HCT116 (cell line): Measurements from ENCODE around the gene RPL35. TPM values are rescaled to one million over a fixed set of nuclear protein-coding genes. Genes with fewer than 3 reads are reported as not detected.

Source experiments
- ATAC-seq: fragments of 200-7000 bp; cut with Tn5 transposase; 2 replicates; pipeline ENCODE4 v1.9.1; 2020; ENCODE audit warnings: mild to moderate bottlenecking, moderate library complexity
- BruUV-seq: library from RNA; stranded (reverse); fragments of 400-500 nt; replicated peaks from 2 replicates; lab custom pipeline; 2021; lab: Mats Ljungman, UMichigan
- CTCF ChIA-PET: fragments of 300-600 bp; sonication (Branson Sonifier 250); formaldehyde crosslinking; loops from one replicate; lab custom pipeline; 2021; ENCODE audit warnings: antibody characterized with exemption; lab: Charles Lee
- POLR2A ChIA-PET: fragments of 300-600, 350-600 bp; sonication (Branson Sonifier 250); formaldehyde crosslinking; loops from one replicate; lab custom pipeline; 2021; ENCODE audit warnings: antibody characterized with exemption; lab: Charles Lee
- RAD21 ChIA-PET, 2 experiments: fragments of 300-600 bp; sonication (Branson Sonifier 250); formaldehyde crosslinking; loops; one replicate each; lab custom pipeline; 2023; ENCODE audit warnings: low total read pairs in 2 of 2; ENCODE audit not compliant: uncharacterized antibody in 2 of 2, unreplicated experiment in 2 of 2, low non-redundant PET in 1 of 2; lab: Charles Lee
- DNase-seq: peaks from one replicate; pipeline ENCODE4 v3.0.0-alpha.2; 2010; ENCODE audit warnings: low read depth, low spot score
- H2AFZ ChIP-seq: fragments of 200-600 bp; shearing (Covaris generic), sonication (generic); 2 replicates; pipeline ENCODE4 v1.6.1; 2017; ENCODE audit warnings: low read depth, mixed run types, mixed read lengths, antibody characterized with exemption, low read length; ENCODE audit not compliant: poor library complexity, severe bottlenecking
- H3K27ac ChIP-seq: 2 replicates; pipeline ENCODE4 v1.5.1; 2012; ENCODE audit warnings: low read depth, low read length
- H3K27me3 ChIP-seq: fragments of 200-600 bp; sonication (generic); 2 replicates; pipeline ENCODE4 v1.6.1; 2016; ENCODE audit warnings: mixed run types, low read length, mixed read lengths; ENCODE audit not compliant: insufficient read depth
- H3K36me3 ChIP-seq, 2 experiments: fragments of 200-500 bp in 1 of 2; fragments of 200-600 bp in 1 of 2; sonication (Bioruptor generic) in 1 of 2; sonication (generic) in 1 of 2; 2 replicates each; pipeline versions ENCODE4 v1.5.1 to v1.6.1; 2014 to 2016; ENCODE audit warnings: low read length in 2 of 2, inconsistent platforms in 1 of 2, mixed read lengths in 1 of 2, mixed run types in 1 of 2; ENCODE audit not compliant: insufficient read depth in 2 of 2, control insufficient read depth in 1 of 2
- H3K4me1 ChIP-seq, 2 experiments: fragments of 200-600 bp in 1 of 2; sonication (generic) in 1 of 2; 2 replicates each; pipeline versions ENCODE4 v1.5.1 to v1.6.1; 2012 to 2017; ENCODE audit warnings: low read length in 2 of 2, inconsistent platforms in 1 of 2, mild to moderate bottlenecking in 1 of 2, mixed read lengths in 1 of 2, mixed run types in 1 of 2, moderate library complexity in 1 of 2; ENCODE audit not compliant: insufficient read depth in 2 of 2, control insufficient read depth in 1 of 2
- H3K4me2 ChIP-seq: fragments of 200-600 bp; sonication (generic); 2 replicates; pipeline ENCODE4 v1.6.1; 2017; ENCODE audit warnings: mixed run types, low read length, mixed read lengths
- H3K4me3 ChIP-seq, 2 experiments: fragments of 200-600 bp in 1 of 2; sonication (generic) in 1 of 2; replicated peaks in 1 of 2; 2 replicates each; pipeline ENCODE4 v1.5.1; 2011 to 2016; ENCODE audit warnings: low read length in 2 of 2, control low read depth in 1 of 2, low read depth in 1 of 2, mild to moderate bottlenecking in 1 of 2, mixed read lengths in 1 of 2, mixed run types in 1 of 2
- H3K79me2 ChIP-seq: fragments of 200-600 bp; sonication (generic); 2 replicates; pipeline ENCODE4 v1.6.1; 2017; ENCODE audit warnings: mild to moderate bottlenecking, mixed run types, low read length, moderate library complexity, mixed read lengths; ENCODE audit not compliant: insufficient read depth
- H3K9ac ChIP-seq: fragments of 200-600 bp; sonication (generic); 2 replicates; pipeline ENCODE4 v1.6.1; 2016; ENCODE audit warnings: low read length, mixed read lengths
- H3K9me2 ChIP-seq: fragments of 200-600 bp; sonication (generic), shearing (Covaris generic); 2 replicates; pipeline ENCODE4 v1.6.1; 2017; ENCODE audit warnings: mixed run types, mild to moderate bottlenecking, moderate library complexity; ENCODE audit not compliant: insufficient read depth
- H3K9me3 ChIP-seq, 2 experiments: fragments of 200-500 bp in 1 of 2; fragments of 200-600 bp in 1 of 2; sonication (Bioruptor generic) in 1 of 2; sonication (generic) in 1 of 2; 2 replicates each; pipeline ENCODE4 v1.6.1; 2014 to 2017; ENCODE audit warnings: low read length in 2 of 2, mixed read lengths in 2 of 2, inconsistent platforms in 1 of 2, low read depth in 1 of 2, mild to moderate bottlenecking in 1 of 2, mixed run types in 1 of 2, moderate library complexity in 1 of 2; ENCODE audit not compliant: control insufficient read depth in 1 of 2, insufficient read depth in 1 of 2
- H4K20me1 ChIP-seq: fragments of 200-600 bp; sonication (generic), shearing (Covaris generic); 2 replicates; pipeline ENCODE4 v1.6.1; 2017; ENCODE audit warnings: mixed run types, mild to moderate bottlenecking, moderate library complexity; ENCODE audit not compliant: insufficient read depth
- EGR1 ChIP-seq: IDR thresholded peaks from 2 replicates; pipeline ENCODE4 v1.6.1; 2012; ENCODE audit warnings: low read depth
- EZH2 ChIP-seq: fragments of 200-600 bp; sonication (generic); IDR thresholded peaks from 2 replicates; pipeline ENCODE4 v1.6.1; 2017; ENCODE audit warnings: antibody characterized with exemption, mixed run types
- JUND ChIP-seq: IDR thresholded peaks from 2 replicates; pipeline ENCODE4 v1.6.1; 2012
- MAX ChIP-seq: IDR thresholded peaks from 2 replicates; pipeline ENCODE4 v1.6.1; 2012
- POLR2A ChIP-seq: IDR thresholded peaks from 2 replicates; pipeline ENCODE4 v1.7.0; 2011; ENCODE audit warnings: borderline replicate concordance; ENCODE audit not compliant: insufficient read depth, insufficient read length; ENCODE audit errors: extremely low read depth
- POLR2AphosphoS5 ChIP-seq: IDR thresholded peaks from 2 replicates; pipeline ENCODE4 v1.6.1; 2011; ENCODE audit warnings: mild to moderate bottlenecking, low read depth, low read length, moderate library complexity
- YY1 ChIP-seq: IDR thresholded peaks from 2 replicates; pipeline ENCODE4 v1.6.1; 2011; ENCODE audit warnings: low read length, low read depth, moderate library complexity, mild to moderate bottlenecking; ENCODE audit not compliant: insufficient replicate concordance; ENCODE audit errors: extremely low read depth
- ZBTB33 ChIP-seq: IDR thresholded peaks from 2 replicates; pipeline ENCODE4 v1.6.1; 2011; ENCODE audit warnings: mild to moderate bottlenecking, low read length, moderate library complexity; ENCODE audit not compliant: insufficient replicate concordance; ENCODE audit errors: extremely low read depth
- intact Hi-C: fragments of 100-400 bp; cut with micrococcal nuclease; formaldehyde crosslinking; loops from 2 replicates; pipeline ENCODE4 v1.10.0; 2022
- total RNA-seq: library from RNA; stranded (reverse); gene quantifications from one replicate; pipeline ENCODE4 v1.2.1, GENCODE V29; 2021; ENCODE audit not compliant: unreplicated experiment

Gene RPL35
- total RNA-seq, 1 experiment from 2014 or later = 1,754 TPM

- H4K20me1 ChIP-seq = no peaks in the 10 kb centered on the region
- ATAC-seq (peak; percentile 63), DNase-seq (peak; percentile 84)
- no peak for TF ChIP-seq JUND
- TF ChIP-seq YY1 = peak; percentile 56
- TF ChIP-seq EGR1 = no peak
- no peak for TF ChIP-seq EZH2
- peak; percentile 63 for TF ChIP-seq POLR2AphosphoS5
- H3K9me3 ChIP-seq = no peaks in the 10 kb centered on the region
- BruUV-seq = no TSS peak
- ChIA-PET CTCF (interaction anchor here (0.9 to 2.6 kb wide), 5 partner anchors 22 to 40 kb away, joined by 3 to 15 read pairs (median 5); partner anchors contain the start of gene WDR38), POLR2A (interaction anchor here (1.7 kb wide), 1 partner anchor 20 kb away, joined by 5 read pairs; no protein-coding TSS in a partner anchor), RAD21 (interaction anchor here in 1 of 2 experiments (0.6 kb wide), 1 partner anchor 40 kb away, joined by 3 read pairs; the partner anchor contains the start of gene WDR38)
- H2AFZ ChIP-seq = peak overlapping the region; percentile 63
- no peaks in the 10 kb centered on the region for H3K9me2 ChIP-seq
- H3K4me3 ChIP-seq = peak overlapping the region in 1 of 2 experiments; percentile 37; a peak in 2 of 4 replicates
- intact Hi-C loops = loop anchor here (2.0 kb wide), 1 partner anchor 40 kb away; the partner anchor contains the start of gene WDR38
- H3K4me2 ChIP-seq = peak overlapping the region; percentile 98
- H3K4me1 ChIP-seq = peaks cover 45 to 61% of the 10 kb centered on the region in 2 experiments
- H3K36me3 ChIP-seq = no peaks in the 10 kb centered on the region
- no peaks in the 10 kb centered on the region for H3K27me3 ChIP-seq
- H3K27ac ChIP-seq = peak overlapping the region; percentile 91
- H3K79me2 ChIP-seq = no peaks in the 10 kb centered on the region
- H3K9ac ChIP-seq = peak overlapping the region; percentile 75
Observed at GRCh38 chr9:124812441-124812876, 49.3 kb downstream of the RPL35 start.

GRCh38 chr9:124810663-124811355, 50.9 kb downstream of the RPL35 start:
- BruUV-seq = no TSS peak
- ATAC-seq (peak; percentile 86), DNase-seq (peak; percentile 74)
- POLR2A ChIA-PET = interaction anchor here (0.9 to 1.7 kb wide), 3 partner anchors 8 to 42 kb away, joined by 3 to 7 read pairs (median 4); partner anchors contain the start of gene WDR38
- Histone ChIP-seq H3K9me3 (no peaks in the 10 kb centered on the region), H3K36me3 (no peaks in the 10 kb centered on the region), H3K4me3 (peak overlapping the region; percentile 20 to 56), H2AFZ (no peak overlapping the region), H3K9me2 (no peaks in the 10 kb centered on the region), H3K4me1 (peaks cover 47 to 54% of the 10 kb centered on the region in 2 experiments), H3K27ac (peak overlapping the region; percentile 91), H4K20me1 (no peaks in the 10 kb centered on the region), H3K79me2 (no peaks in the 10 kb centered on the region), H3K9ac (peak overlapping the region; percentile 75), H3K4me2 (peak overlapping the region; percentile 98), H3K27me3 (no peaks in the 10 kb centered on the region)
- TF ChIP-seq POLR2AphosphoS5 (peak; percentile 54), ZBTB33 (no peak), MAX (no peak), EZH2 (no peak), POLR2A (no peak)
- CTCF ChIA-PET = interaction anchor here (0.8 to 1.7 kb wide), 4 partner anchors 14 to 42 kb away, joined by 3 to 6 read pairs (median 4); partner anchors contain the start of gene WDR38
- intact Hi-C loops = no loop called here
- RAD21 ChIA-PET = no interaction called here
